Midbrain (tissue), 1 donor: ENCODE results near the gene TRNP1.
A peak's percentile ranks its signal among the peaks of the same experiment; 100 is the strongest.

Experiments used
- DNase-seq: peaks from one replicate; lab custom pipeline; 2025; lab: John Stamatoyannopoulos, UW

The TRNP1 gene

DNA sequence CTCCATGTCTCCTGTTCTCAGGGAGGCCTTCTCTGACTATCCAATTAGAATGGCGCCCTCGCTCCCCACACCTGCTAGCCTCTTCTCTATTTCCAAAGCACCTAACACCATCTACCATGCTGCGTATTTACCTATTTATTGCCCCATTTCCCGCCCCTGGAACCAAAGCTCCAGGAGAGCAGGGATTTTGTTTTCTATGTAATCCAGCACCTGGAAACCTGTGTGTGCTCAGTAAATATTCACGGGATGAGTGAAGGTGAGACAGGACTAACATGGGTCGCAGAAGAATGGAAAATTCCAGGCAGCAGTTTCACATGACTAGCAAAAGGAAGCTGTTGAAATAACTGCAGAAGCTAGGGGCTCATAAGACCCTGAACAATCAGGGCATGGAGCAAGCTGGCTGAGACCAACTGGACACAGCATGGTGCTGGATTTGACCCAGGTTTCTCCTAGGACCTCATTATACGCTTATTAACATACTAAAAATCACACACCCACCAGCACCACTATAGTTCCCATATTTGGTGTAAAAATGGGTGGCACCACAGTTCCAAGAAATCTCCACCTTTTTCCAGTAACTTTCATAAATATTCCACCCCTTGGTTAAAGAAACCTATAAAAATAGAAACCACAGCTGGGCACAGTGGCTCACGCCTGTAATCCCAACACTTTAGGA, 34.2 kb downstream of the TRNP1 start:
- no peak for DNase-seq

DNA sequence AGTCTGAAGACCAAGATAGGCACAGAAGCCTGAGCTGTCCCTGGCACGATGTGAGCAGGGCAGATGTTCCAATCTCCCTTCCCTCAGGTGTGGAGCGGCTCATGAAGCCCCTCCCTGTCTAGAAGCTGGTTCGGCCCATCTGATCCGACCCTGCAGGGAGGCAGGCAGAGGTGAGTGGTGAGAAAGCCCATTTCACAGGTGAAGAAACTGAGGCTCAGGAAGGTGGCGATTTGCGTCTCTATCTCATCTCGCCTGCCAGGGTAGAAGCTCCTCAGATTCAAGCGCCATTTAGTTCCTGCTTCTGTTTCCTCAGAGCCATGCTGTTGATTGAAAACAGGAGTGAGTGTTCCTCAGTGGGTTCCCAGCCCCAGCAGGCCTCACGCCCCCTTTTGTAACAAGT, 36.0 kb downstream of the TRNP1 start:
- DNase-seq = no peak

DNA sequence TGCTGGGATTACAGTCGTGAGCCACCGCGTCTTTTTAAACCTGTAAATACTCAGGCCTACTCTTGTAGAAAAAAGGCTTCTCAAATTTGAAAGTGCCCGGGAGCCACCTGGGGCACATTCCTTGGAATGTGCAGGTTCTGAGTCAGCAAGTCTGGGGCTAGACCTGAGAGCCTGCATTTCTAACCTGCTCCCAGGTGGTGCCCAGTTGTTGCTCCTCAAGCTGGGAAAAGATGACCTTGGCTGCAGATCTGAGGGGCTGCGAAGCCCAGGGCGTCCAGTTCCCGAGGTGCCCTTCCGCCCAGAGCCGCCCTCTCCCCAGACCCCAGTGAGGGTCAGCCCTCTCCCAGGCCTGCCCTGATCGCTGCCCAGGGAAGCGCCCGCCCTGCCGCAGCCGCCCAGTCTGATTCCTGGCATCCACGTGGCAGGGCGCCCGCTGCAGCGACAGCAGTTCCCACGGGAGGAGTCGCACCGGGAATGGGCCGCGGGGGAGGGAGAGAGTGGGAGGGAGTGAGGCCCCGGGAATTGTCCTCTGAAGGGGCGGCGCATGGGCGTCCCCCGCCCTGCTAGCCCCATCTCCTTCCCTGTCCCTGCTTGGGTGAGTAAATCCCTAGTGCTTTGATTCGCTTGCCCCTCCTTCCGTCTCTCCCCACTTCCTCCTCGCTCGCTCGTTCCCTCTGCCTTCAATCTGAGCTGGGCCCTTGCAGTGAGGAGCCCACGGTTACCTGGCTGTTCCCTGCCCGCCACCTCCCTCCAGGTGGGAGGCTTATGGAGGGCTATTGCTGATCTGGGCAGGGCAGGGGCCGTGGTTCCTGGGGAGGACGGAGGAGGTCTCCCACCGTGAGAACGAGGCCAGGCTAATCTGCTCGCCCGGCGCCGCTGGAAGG, 38.0 kb downstream of the TRNP1 start:
- peak; percentile 55 for DNase-seq

DNA sequence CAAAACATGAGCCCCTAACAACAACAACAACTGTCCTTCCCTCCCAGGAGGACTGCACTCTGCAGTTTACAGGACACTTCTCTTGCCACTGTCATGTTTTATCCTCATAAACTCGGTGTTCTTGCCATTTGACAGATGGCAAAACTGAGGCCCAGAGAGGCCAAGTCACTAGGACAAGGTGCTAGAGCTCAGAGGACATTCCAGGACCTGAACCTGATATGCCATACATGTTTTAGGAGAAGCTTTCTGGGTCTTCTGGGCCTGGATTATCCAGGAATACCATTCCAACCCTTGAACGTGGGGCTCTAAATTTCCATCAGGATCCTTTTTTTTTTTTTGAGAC, 38.6 kb downstream of the TRNP1 start:
- no peak for DNase-seq

DNA sequence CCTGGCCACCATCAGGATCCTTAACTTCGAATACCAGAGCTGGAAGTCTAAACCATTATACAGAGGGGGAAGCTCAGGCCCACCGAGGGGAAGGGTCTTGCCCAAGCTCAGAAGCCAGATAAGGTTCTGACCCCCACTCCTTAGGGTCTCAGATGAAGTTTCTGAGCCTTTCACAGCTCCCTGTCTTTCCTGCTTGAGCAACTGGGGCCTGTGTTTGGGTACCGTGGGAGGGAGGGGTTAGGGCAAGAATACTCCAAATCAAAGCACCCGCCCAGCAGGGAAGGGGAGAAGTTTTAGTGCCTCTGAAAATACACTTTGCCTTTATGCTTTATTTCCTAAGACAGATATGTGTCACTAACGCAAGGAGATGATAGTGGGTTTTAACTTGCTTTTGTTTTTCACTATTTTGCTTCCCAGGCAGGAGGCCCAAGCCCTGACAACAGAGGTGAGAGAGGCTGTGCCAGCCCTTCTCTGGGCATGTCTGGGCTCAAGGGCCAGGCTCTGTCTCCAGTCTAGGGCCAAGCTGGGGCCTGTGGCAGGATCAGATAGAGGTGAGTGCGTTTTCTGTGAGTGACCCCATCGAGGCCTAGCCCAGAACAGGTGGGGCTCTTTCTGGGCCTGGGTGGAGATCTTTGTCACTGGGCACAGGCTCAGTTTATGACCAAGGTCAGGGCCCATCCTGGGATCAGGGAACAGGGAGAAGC, 39.7 kb downstream of the TRNP1 start:
- DNase-seq = no peak

DNA sequence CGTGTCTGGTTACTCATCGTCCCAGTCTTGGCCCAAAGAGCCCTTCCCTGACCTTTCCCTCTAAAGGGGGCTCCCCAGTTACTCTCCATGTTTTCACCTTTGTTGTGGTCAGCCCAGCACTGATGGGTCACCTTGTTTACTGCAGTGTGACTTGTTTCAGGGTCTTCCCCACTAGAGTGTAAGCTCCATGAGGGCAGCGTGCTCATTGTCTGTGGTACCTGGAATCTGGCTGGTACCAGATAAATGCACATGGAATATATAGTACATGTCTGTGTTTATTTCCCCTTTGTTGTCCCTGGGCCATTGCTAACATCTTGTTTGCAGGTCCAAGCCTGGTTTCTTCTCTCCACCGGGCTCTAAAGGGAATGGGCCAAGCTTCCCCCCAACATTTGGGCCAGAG, 41.9 kb downstream of the TRNP1 start:
- no peak for DNase-seq

GRCh38 chr1:27036718-27037117, 43.2 kb downstream of the TRNP1 start:
- no peak for DNase-seq

- DNase-seq = no peak
These were observed 44.0 kb downstream of the TRNP1 start for GRCh38 chr1:27037518-27037917.

GRCh38 chr1:27038020-27038419, 44.5 kb downstream of the TRNP1 start:
- no peak for DNase-seq

- no peak for DNase-seq
These were observed 49.2 kb downstream of the TRNP1 start for GRCh38 chr1:27042670-27043069.

- peak; percentile 88 for DNase-seq
These were observed 51.2 kb downstream of the TRNP1 start for GRCh38 chr1:27044613-27045151.

DNA sequence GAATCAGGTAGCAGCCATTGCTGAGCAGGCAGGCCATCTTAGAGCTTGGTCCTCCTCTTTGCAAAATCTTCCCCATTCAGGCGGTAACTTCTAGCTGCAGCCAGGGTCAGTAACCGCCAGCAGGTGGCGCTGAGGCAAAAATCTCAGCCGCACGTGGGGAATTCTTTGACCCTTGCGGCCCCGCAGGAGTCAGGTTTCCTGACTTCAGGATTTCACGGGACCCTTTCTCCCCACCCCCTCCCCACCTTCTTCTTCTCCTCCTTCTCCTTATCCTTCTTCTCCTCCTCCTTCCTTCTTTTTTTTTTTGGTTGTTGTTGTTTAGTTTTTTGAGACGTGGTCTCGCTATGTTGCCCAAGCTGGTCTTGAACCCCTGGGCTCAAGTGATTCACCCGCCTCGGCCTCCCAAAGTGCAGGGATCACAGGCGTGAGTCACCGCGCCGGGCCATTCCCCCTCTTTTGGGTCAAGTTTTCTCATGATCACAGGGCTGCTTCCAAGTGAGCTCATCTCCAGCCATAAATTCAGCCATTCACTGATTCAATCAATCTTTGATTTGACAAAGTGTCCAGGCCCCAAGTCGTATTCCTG, 52.6 kb downstream of the TRNP1 start:
- DNase-seq = peak; percentile 47

DNA sequence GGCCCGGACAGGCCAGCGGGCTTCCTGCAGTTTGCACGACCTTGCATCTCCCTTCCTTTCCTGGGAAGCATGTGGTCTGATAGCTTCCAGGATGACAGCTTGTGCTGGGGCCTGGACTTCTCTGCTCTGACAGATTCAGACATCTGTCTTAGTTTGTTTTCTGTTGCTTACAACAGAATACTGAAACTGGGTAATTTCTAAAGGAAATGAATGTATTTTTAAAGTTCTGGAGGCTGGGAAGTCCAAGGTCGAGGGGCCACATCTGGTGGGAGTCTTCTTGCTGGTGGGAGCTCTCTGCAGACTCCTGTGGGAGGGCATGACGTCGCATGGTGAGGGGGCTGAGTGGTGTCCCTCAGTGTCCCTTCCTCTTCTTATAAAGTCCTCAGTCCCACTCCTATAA, 54.4 kb downstream of the TRNP1 start:
- DNase-seq = no peak

DNA sequence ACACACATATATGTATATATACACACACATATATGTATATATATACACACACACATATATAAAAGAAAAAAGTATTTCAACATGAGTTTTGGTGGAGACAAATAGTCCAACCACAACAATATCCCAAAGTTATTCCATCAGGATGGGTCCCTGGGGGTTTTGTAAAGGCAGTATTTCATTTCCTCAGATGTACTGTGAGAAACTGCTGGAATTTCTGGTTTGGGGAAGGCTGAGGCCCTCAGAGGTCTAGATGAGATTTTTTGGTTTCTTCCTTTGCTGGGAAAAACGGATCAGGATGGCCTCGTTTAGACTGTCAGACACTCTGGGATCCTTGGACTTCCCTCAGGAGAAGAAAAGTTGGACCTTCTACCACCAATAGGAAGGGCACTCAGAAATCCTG, 55.6 kb downstream of the TRNP1 start:
- DNase-seq = no peak

- no peak for DNase-seq
These were observed 56.1 kb downstream of the TRNP1 start for GRCh38 chr1:27049607-27050006.
